ENCODE measurements around the gene RBMS3.

DNA sequence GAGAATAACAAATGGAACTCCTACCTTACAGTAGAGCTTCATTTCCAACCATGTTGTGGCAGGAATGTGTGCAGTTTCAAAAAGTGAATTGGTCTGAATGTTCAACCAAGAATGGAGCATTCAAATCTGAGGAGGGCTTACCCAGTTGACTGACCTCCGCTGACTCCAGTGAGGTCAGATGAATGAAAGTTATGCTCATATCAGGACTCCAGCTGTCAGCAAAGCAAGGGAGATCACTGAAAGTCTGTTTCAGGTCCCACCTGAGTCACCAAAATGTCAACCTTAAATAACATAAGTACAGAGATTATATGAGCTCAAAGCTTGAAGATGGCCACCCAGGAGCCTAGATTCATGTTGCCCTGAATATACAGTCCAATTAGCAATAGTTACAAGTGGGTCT, 473.5 kb downstream of the RBMS3 start:
- TF ChIP-seq CTCF (IDR thresholded peaks at IDR 0.05; ENCODE audit: control extremely low read depth in 1 of 3, insufficient read depth in 1 of 3, low read depth in 1 of 3, low read length in 3 of 3), result no peak
- TF ChIP-seq POLR2AphosphoS5 (IDR thresholded peaks at IDR 0.05; ENCODE audit: low read depth, low read length), result no peak
